ENCODE measurements around the gene TMEM184B. TPM values are rescaled to one million over a fixed set of nuclear protein-coding genes. Genes with fewer than 3 reads are reported as not detected.

The TMEM184B gene
- total and polyA plus RNA-seq, 2 experiments from 2014 or later = 42.2 to 95.1 TPM

GRCh38 chr22:38294193-38294592 lies 21.4 kb upstream of the TMEM184B start (continued):
- TF ChIP-seq ZNF462 (CRISPR knock-in tag; IDR thresholded peaks at IDR 0.05) = no peak
- TF ChIP-seq CTCF (conservative IDR thresholded peaks at IDR 0.05; ENCODE audit: low read depth in 2 of 2) = no peak
- TF ChIP-seq ZNF114 (CRISPR knock-in tag; IDR thresholded peaks at IDR 0.05) = no peak

- peaks cover 16% of the 10 kb centered on the region for H3K27me3 Mint-ChIP-seq (ENCODE audit: insufficient read depth, low read depth, poor library complexity)
- no peak for DNase-seq (ENCODE audit: low spot score)
- Histone ChIP-seq H3K79me2 (replicated peaks; ENCODE audit: insufficient read depth) (peaks cover 10% of the 10 kb centered on the region; the same call in 1 of the 2 replicates), H3K4me2 (no peak overlapping the region), H2AFZ (no peak overlapping the region), H3K27ac (ENCODE audit: low read depth) (no peak overlapping the region), H3K4me1 (ENCODE audit: insufficient read depth) (no peaks in the 10 kb centered on the region; the same call in 1 of the 2 replicates), H3K27me3 (ENCODE audit: insufficient read depth) (no peaks in the 10 kb centered on the region), H3F3A (replicated peaks; ENCODE audit: low read depth) (peaks cover 55% of the 10 kb centered on the region; the same call in 1 of the 2 replicates), H3K36me3 (ENCODE audit: insufficient read depth) (peaks cover 27% of the 10 kb centered on the region), H3K4me3 (no peak overlapping the region), H3K9me2 (ENCODE audit: insufficient read depth) (no peaks in the 10 kb centered on the region), H4K20me1 (replicated peaks; ENCODE audit: insufficient read depth) (peaks cover 22% of the 10 kb centered on the region)
- H3K27ac Mint-ChIP-seq = peak overlapping the region; percentile 70; the same call in 1 of the 2 replicates
- peaks cover 73% of the 10 kb centered on the region for H3K36me3 Mint-ChIP-seq (ENCODE audit: low read depth)
- no peak for ATAC-seq
- H3K9me3 Mint-ChIP-seq = no peaks in the 10 kb centered on the region
- H3K4me1 Mint-ChIP-seq = peaks cover 21% of the 10 kb centered on the region
- H3K4me3 Mint-ChIP-seq = no peak overlapping the region
- TF ChIP-seq STAT1 (IDR thresholded peaks at IDR 0.05; ENCODE audit: unreplicated experiment) (no peak), EZH2phosphoT487 (IDR thresholded peaks at IDR 0.05; ENCODE audit: unreplicated experiment) (no peak), CREB1 (CRISPR knock-in tag; IDR thresholded peaks at IDR 0.05; ENCODE audit: low read depth) (no peak), ZNF331 (CRISPR knock-in tag; IDR thresholded peaks at IDR 0.05; ENCODE audit: low read depth) (no peak), EZH2 (IDR thresholded peaks at IDR 0.05; ENCODE audit: low read depth, unreplicated experiment) (no peak)
Observed at GRCh38 chr22:38292694-38293093, 19.9 kb upstream of the TMEM184B start.

All from GM23338 (cell line).